ENCODE data around the gene CCDC88C.

The CCDC88C gene

DNA sequence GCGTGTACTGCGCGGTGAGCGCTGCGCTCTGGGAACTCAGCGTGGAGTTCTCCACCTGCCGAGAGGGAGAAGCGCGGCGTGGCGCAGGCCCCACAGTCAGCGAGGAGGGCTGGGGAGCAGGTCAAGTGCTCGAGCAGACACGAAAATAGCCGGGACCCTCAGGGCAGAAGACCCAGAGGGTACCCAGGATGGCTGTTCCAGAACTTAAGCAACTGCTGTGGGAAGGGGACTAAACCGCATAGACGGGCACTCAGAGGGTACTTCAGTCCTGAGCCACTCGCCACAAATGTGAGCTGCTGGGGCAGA is 113.7 kb downstream of the CCDC88C start:
- no peak for DNase-seq

DNA sequence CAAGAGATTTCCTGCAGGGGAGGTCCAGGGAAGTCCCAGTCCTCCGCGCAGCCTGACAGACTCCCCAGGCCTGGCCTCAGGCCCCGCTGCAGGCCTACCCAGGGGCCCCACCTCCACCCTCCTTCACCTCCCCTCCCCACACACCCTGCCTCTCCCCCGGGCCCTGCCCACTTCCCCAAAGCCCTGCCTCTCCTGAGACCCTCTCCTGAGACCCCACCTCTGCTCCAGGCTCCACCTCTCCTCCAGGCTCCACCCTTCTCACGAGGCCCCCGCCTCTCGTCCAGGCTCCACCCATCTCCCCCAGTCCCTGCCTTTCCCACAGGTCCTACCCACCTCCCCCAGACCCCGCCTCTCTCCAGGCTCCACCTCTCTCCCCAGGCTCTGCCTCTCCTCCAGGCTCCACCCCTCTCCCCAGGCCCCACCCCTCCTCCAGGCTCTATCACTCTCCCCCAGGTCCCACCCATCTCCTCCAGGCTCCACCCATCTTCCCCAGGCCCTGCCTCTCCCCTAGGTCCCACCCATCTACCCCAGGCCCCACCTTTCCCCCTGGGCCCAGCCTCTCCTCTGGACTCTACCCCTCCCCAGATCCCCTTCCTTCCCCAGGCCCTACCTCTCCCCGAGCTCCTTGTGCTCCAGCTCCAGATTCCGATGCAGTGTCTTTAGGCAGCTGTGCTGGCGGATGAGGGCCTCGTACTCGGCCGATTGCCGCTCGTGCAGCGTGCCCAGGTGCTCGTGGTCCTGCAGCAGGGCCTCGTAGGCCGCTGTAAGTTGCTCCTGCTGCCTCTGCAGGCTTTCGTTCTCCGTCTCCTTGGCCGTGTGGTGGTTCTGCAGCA is 114.3 kb downstream of the CCDC88C start:
- DNase-seq, result no peak

DNA sequence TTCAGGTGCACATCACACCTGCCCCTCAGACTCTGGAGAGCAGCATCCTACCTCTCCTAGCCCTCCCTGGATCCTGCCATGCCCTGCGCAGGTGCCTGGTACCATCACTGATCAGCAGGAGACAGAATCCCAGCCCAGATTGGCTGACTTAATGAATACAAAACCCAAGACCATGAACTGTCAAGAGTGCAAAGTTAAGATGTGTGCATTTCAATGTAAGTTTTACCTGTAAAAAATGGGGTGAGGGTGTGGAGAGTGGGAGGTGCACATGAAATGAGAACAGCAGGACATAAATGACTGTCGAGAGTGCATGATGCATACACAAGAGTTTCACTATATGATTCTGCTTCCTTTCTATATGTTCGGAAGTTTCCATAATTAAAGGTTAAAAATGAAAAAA is 115.2 kb downstream of the CCDC88C start:
- DNase-seq, result no peak

DNA sequence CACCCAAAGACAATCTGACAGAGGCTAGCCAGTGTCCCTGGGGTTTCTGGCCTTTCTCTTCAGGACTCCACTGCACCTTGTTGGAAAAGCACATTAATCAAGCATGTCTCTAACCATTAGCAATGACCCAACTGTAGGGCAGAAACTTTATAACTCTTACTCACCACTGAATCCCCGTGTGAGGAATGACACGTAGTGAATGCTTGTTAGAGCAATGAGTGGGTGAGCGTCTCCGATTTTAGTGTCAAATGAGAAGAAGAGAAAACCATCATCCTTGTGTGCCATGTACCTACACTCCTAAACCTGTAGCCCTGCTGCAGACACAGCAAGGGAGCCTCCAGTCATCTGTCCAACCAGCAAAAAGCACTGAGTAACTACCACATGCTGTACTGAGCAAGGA is 116.7 kb downstream of the CCDC88C start:
- DNase-seq, result no peak

DNA sequence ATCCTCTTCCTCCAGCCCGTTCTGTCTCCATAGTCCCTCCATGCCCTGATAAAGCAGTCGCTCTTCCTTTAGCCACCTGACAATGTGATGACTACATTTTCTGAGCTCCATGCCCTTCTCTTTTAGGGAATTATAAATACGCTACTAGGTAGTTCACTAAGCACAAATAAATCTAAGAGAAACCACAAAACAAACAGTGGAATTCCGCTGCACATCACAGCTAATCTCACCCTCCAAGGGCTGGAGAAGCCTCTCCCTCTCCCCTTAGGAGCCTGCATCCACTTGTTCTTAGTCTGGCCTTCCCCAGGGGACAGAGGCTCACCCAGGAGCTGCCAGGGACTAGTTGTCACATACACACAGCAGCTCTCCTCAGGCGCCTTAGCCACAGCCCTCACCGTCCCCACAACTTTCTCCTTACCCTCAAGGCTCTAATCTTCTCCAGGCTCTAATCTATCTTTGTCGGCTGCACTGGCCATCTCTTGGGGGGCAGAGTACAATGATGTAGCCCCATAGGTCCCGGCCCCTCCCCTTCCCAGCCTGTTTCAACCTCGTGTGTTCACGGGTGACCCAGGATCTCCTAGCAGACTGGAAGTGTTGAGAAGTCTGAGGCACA is 117.2 kb downstream of the CCDC88C start:
- no peak for DNase-seq

DNA sequence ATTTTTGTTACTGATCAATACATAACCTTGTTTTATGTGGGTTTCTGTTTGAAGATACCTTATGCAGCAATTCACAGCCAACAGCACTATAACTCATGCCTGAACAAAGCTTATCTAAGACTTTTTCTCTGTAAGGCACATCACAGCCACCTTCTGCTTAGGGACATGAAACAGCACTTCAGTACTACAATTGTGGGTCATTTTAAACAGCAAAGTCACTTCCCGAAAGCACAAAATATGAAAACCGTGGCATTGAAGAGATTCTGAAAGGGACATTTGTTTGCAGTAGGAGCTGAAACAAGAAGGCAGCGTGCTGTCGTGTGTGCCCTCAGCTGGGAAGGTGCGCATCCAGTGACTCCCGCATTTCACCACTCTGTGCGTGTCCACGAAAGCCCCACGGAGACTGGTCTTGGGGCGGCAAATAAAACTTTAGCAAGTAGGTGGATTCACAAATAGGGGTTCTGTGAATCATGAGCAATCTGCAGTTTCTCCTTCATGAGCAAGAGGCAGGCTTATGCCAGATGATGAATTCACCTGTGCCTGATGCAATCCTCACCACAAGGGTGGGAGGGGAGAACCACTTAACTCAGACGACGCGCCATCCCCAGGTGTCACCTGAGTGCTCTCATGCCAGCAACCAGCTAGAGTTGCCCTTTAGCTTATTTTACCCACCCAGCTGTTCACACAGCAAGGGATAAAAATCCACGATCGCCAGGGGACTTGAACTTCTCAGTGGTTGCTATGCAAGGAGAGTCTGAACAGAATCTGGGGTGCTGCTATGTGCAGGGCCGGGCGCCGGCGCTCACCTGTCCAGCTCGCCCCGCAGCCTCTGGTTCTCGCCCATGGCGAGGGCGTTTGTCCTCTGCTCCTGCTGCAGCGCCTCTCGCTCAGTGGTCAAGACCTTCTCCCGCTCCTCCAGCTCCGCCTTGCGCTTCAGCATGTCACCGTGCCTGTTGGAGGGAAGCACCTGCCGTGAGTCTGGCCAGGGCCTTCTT is 118.2 kb downstream of the CCDC88C start:
- DNase-seq, result no peak

DNA sequence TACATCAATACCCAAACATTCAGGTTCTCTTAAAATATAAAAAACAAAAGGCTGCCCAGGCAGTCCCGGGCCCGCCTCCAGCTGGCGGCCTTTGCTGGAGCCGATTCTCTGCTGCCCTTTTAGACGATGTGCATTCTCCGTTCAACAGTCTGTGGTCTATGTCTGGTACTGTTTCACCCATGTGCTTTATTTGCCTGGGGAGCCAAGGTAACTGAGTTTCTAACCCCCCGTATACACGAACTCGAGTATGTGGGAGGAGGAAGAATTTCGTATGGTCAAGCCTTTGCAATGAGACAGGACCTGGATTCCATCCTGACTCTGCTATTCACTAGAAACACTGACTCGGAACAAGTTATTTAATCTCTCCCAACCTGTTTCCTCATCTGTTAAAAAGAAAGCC is 119.0 kb downstream of the CCDC88C start:
- DNase-seq, result no peak

DNA sequence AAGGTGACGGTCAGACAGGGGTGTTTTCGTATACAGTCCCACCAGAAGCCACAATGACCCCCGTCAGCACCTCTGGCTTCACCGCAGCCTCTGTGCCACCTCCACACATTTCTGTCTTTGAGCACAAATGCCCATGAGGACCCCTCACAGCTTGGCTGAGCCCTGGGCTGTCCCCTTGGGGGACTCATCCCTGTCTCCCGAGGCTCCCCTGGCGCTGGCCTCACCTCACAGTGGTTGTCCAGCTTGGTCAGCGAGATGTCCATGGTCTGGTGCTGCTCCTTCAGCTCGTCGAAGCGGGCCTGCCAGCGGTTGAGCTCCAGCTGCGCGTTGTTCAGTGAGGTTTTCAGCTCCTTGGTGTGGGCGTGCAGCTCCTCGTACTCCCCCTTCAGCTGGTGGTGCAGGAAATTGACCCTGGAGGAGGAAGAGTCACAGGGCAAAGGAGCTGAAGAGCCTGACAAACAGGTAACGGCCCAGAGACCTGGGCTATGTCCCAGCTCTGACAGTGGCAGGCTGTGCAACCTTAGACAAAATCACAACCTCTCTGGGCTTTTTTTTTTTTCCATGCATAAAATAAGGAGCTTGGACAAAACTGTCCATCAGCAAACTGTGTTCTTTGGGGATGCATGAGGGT is 120.4 kb downstream of the CCDC88C start:
- no peak for DNase-seq

DNA sequence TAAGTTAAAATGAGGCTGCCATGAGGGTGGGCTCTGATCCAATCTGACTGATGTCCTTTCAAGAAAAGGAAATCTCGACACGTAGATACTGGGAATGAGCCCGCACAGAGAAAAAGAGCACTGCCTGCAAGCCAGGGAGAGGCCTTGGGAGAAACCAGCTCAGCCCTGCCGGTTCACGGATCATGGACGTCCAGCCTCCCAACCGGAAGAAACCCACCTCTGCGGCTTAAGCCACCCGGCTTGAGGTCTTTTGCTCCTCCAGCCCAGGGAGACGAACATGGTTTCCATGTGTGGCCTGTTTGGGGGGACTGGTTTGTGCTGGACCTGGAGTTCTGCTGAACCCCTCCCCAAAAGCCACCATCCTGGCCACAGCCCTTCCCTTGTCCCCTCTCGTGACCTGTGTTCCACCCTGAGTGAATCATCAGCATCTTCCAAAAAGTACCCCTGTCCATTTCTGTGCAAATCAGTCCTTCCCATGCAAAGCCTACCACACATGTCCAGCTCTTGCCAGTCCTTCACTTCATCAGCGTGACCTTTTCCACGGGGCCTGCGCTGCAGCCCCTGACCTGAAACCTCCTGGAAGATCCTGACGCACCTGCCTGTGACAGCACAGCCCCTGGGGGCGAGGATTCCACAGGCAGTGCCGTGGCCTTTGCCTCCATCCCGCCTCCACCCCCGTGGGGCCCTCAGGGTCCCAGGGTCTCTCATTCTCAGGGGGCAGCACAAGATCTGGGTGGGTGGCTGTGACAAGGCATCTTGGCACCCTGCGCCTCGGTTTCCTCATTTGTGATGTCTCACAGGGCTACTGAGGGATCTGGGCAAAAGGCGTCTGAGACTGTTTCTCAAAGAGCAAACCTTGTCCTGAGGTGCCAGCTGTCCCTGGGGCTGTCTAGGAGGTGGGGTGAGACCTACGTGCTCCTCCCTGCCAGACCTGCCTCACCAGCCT is 121.5 kb downstream of the CCDC88C start:
- DNase-seq, result no peak

DNA sequence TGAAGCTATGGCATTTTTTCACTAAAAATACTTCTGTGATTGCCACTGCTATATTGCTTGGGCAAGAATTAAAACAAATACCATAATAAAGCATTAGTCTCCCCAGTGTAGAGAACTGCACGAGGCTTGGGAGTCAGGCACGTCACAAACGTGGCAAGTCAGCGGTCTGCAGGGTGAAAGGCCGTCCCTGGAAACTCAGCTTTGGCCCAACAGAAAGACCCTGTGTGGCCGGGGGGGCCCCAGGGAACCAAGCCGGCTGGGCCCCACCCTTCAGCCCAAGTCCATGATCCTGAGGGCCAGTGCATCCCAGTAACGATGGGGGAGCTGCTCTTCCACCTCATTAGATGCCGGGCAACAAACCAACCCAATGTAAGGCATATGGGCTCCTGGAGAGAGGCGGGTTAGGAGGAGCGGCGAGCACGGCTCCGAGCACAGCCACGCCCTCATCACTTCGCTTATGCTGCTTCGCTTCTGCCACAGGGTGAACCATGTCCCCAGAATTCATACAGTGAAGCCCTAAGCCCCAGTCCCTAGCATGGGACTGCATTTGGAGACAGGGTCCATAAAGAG is 122.3 kb downstream of the CCDC88C start:
- DNase-seq, result no peak

DNA sequence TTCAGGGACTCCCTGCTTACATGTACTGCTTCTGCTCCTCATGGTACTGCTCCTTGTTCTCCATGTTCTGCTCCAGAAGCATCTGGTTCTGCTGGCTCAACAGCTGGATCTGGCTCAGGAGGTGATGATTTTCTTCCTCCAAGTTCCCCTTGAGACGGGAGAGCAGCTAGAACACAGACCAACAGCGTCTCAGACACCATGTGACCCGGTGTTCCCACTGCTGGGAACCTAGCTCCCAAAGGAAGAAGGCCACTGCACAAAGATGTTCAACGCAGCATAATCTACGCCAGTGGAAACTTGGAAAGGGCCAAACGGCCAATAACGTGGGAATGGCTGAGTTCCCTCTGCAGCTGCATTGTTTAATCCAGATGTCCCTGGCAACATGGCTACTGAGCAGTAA is 123.5 kb downstream of the CCDC88C start:
- DNase-seq, result no peak

DNA sequence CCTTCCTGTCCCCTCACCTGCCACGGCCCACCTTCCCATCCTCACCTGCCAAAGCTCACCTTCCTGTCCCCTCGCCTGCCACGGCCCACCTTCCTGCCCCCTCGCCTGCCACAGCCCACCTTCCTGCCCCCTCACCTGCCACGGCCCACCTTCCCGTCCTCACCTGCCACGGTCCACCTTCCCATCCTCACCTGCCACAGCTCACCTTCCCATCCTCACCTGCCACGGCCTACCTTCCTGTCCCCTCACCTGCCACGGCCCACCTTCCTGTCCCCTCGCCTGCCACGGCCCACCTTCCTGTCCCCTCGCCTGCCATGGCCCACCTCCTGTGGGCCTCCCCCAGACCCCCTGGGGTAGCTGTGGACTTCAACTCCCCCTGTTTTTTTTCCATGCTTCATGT is 124.3 kb downstream of the CCDC88C start:
- DNase-seq, result no peak

DNA sequence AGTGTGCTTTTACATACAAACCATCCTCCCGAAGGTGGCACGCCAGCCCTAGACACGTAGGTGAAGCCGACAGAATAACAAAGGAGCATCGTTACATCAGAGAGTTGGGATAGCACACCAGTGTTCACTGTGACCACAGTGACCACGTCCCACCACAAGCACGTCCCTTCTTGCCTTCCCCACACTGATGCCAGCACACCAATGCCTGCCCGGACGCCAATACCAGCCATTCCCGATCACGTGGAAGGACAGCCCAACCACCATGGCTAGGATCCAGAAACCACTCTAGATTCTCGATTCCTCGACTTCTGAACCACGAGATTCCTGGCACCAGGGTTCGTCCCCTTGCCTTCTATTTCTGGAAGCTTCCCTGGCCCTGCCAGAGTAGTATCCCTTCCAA is 125.1 kb downstream of the CCDC88C start:
- DNase-seq, result no peak

DNA sequence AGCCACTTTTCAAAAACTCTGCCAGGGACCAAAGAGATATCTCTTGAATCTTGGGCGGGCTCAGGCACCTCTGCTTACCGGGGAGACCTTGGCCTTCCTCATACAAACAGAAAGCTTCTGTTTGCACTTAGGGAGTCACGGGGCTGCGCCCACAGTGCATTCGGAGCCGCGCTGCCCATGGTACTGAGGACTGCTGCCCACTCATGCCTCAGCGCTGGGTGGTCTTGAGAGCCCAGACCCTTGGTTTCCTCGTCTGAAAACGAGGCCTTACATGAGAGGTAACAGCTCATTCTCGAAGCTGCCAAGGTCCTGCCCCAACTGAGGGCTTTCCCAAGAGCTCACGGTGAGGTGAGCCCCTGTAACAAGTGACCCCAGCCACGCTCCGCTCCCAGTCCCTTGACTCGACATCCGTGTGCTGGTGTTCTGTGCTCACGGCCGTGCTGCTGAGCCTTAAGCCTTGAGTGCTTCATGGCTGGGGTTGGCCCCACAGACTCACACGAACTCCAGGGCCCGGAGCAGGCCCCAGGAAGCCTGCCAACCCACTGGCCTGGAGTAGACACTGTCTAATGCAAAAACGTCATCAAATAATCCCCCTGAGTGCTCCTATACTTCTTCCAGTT is 125.7 kb downstream of the CCDC88C start:
- DNase-seq, result no peak

DNA sequence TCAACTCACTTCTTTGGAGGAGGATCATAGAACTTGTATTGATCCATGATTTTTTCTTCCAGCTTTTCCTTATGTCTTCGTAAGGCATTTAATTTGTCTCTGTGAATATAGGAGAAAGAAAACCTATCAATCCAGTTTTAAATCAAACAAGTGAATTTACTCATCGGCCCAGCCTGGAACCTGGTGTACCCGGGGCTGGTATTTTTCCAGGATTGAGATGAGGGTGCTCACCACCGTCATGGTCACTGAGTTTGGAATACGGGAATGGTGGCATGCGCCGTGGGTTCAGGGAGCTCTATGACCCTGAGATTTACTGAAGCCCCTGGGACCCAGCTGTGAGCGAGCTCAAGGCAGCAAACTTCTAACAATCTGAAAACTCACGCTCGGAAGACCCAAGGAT is 126.6 kb downstream of the CCDC88C start:
- DNase-seq, result no peak

DNA sequence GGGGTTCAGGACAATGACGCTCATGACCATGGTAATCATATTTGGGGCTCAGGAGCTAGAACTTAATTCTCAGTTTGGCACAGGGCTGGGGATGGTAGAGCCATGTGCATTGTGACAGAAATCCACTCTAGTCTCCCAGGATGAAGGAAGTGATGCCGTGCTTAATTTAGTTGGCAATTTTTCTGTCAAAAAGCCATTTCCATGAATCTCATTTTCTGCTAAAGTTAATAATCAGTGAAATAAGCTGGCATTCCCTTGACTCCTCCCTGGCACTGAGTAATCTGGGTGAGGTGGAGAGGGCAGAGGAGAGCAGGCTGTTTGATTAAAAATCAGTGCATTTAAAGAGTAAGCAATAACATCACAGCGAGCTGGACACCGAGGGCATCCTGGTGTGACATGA is 128.2 kb downstream of the CCDC88C start:
- DNase-seq, result no peak

DNA sequence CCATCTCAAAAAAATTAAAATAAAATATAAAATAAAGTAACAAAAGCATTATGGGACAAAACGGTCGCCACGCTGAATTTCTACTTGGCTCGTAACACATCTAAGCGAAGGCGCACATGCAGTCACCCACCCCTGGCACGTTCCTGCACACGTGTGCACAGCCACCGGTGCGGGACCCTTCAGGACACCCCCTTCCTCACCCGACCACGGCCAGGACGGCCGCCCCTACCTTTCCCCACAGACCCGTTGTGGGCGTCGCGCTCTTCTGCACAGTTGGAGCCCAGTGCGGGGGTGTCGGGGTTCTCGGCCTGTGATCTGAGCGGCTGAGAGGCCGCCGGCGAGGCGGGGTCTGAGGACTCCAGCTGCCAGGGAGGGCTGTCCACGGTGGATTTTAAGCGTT is 128.7 kb downstream of the CCDC88C start:
- no peak for DNase-seq

DNA sequence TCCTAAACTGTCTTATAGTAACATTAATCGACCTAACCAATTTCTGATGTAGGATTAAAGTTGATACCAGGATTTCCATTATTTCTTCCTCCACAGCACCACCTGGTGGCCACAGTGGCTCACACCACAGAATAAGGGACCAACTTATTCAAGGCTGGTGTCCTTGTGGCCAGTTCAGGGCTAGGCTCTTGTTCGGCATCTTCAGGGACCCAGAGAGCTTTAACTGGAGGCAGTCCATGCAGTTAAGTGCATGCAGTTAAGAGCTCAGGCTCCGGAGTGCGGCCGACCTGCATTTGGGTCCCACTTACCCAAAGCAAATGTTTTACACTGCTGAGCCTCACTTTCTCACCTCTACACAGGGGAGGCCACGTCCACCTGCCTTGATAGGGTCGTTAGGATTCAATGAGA is 131.1 kb downstream of the CCDC88C start:
- DNase-seq, result peak; percentile 30

DNA sequence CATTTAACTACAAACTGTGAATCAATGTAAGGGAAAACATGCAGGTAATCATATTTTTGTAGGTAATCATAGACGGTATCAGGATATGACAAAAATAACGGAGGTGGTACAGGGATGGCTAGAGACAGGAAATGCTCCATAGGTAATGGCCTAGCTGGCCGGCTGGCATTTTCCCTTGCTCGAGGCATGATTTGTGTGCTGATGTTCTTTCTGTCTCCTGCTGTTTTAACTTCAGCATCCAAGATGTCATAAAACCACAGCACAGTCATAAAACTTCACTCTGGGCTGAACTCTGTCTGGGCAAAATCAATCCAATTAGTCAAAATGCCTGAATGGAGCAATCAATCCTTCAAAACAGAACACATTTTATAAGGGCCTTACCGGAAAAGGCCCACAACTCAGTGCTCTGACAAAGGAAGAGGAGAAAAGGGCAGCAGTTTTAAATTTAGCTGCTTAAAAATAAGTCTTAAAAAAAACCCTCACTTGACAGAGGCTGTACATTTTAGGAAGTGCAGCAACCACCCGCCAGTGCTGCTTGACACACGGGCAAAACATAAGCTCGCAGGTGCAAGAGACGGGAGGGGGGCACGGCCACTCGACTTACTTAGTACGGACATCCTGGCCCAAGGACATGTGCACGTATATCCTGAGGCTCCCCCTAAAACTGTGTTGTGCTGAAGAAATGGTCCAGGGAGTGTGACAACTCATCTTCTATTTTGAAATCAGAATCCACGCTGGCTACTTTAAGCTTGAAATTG is 132.7 kb downstream of the CCDC88C start:
- DNase-seq, result no peak

DNA sequence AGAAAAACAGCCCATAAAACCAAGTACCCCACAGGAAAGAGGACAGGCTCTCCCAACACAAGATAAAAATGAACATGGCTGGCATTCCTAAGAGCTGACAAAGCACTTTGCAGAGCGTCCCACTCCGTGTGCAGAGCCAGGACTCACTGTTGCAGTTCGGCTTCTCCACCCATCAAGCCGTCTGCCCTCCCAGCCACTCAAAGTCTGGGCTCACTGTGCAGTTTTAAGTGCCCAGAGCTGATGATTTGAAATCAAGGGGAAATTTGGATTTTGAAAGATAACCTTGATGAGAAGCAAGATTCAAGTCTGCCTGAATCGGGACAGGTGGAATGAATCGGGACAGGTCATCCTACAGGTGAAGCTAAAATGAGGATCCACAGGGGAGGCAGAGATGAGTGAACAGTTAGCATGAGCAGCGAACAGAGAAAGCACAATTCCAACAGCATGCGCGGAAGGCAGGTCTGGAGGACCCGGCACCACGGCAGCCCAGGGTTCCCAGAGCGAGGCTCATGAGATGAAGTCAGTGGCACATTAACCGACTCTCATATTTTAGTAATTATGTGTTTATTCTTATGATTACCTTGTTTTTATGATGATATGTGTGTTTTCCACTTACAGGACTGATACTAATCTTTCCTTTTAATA is 133.4 kb downstream of the CCDC88C start:
- no peak for DNase-seq
